HepG2 (cell line): ENCODE measurements around the gene ARHGAP26. TPM values are rescaled to one million over a fixed set of nuclear protein-coding genes. Genes with fewer than 3 reads are reported as not detected.

Source experiments
- GABPA ChIP-seq, 2 experiments: IDR thresholded peaks; 2 replicates each; pipeline ENCODE4 v1.6.1; 2011 to 2016; ENCODE audit warnings: low read depth in 2 of 2, low read length in 1 of 2, missing biosample characterization in 1 of 2, missing genetic modification characterization in 1 of 2
- GATAD1 ChIP-seq: IDR thresholded peaks from 2 replicates; pipeline ENCODE4 v1.6.1; 2016; ENCODE audit warnings: missing genetic modification reagents, missing compliant biosample characterization
- IRF2 ChIP-seq: IDR thresholded peaks from 2 replicates; pipeline ENCODE4 v1.6.1; 2018; ENCODE audit warnings: missing genetic modification reagents, missing compliant biosample characterization
- MXI1 ChIP-seq: IDR thresholded peaks from 3 replicates; pipeline ENCODE4 v1.6.1; 2012; ENCODE audit warnings: low read depth, low read length, inconsistent platforms, borderline replicate concordance
- NR2F2 ChIP-seq: IDR thresholded peaks from 2 replicates; pipeline ENCODE4 v1.6.1; 2012; ENCODE audit warnings: low read depth, inconsistent platforms, borderline replicate concordance
- RBFOX2 ChIP-seq: fragments of 200-400 bp; formaldehyde crosslinking; IDR thresholded peaks from 2 replicates; pipeline ENCODE4 v1.6.1; 2017; ENCODE audit warnings: low read depth, mild to moderate bottlenecking, low read length
- RNF2 ChIP-seq: fragments of 450-650 bp; conservative IDR thresholded peaks from 2 replicates; pipeline ENCODE4 v1.6.1; 2016; ENCODE audit warnings: low read depth
- SIX4 ChIP-seq: sonication (generic); formaldehyde crosslinking; IDR thresholded peaks from 2 replicates; pipeline ENCODE4 v1.4.0; 2020; ENCODE audit warnings: missing genetic modification reagents
- SMAD3 ChIP-seq: sonication (generic); formaldehyde crosslinking; IDR thresholded peaks from 2 replicates; pipeline ENCODE4 v1.4.0; 2020; ENCODE audit warnings: missing genetic modification reagents
- SMARCE1 ChIP-seq: fragments of 450-650 bp; IDR thresholded peaks from 2 replicates; pipeline ENCODE4 v1.6.1; 2017; ENCODE audit warnings: borderline replicate concordance
- SMYD3 ChIP-seq: sonication (generic); formaldehyde crosslinking; IDR thresholded peaks from 2 replicates; pipeline ENCODE4 v1.8.1; 2023; ENCODE audit warnings: mild to moderate bottlenecking, missing genetic modification reagents
- SOX13 ChIP-seq, 3 experiments: fragments of 450-650 bp in 1 of 3; sonication (generic) in 1 of 3; formaldehyde crosslinking in 1 of 3; IDR thresholded peaks in 2 of 3; conservative IDR thresholded peaks in 1 of 3; 2 replicates each; pipeline versions ENCODE4 v1.5.0 to v1.6.1; 2016 to 2020; ENCODE audit warnings: antibody characterized with exemption in 1 of 3, mild to moderate bottlenecking in 1 of 3, missing compliant biosample characterization in 1 of 3, missing genetic modification reagents in 1 of 3, moderate library complexity in 1 of 3
- ZNF234 ChIP-seq: sonication (generic); formaldehyde crosslinking; conservative IDR thresholded peaks from 2 replicates; pipeline ENCODE4 v1.5.1; 2020; ENCODE audit warnings: mild to moderate bottlenecking, missing genetic modification reagents
- polyA plus RNA-seq, 8 experiments: library from polyadenylated mRNA; depleted of rRNA in 3 of 8; stranded (reverse) in 7 of 8; unstranded in 1 of 8; fragments of >200 nt; fragmentation: Illumina TruSeq in 4 of 8; extraction: Trizol in 4 of 8; gene quantifications; 2 replicates each; pipeline versions ENCODE4 v1.2.1 to v1.2.3, GENCODE V29; 2011 to 2016; ENCODE audit warnings: low read depth in 4 of 8, missing spikeins in 1 of 8, mixed read lengths in 1 of 8; ENCODE audit not compliant: insufficient read depth in 1 of 8
- total RNA-seq, 5 experiments: library from RNA; depleted of rRNA; stranded (reverse); fragments of >200 nt; fragmentation: Illumina TruSeq; extraction: Trizol; gene quantifications; 2 replicates each; pipeline ENCODE4 v1.2.3, GENCODE V29; 2016; ENCODE audit warnings: low read depth in 1 of 5
- TF ChIP-seq, protein P1 (sequence below), 2 experiments: IDR thresholded peaks; 2 replicates each; pipeline ENCODE4 v1.6.1; 2011 to 2012; ENCODE audit warnings: low read length in 2 of 2, borderline replicate concordance in 1 of 2, low read depth in 1 of 2, mild to moderate bottlenecking in 1 of 2, moderate library complexity in 1 of 2
- TF ChIP-seq, protein P2 (sequence below): sonication (generic); formaldehyde crosslinking; IDR thresholded peaks from 2 replicates; pipeline ENCODE4 v1.4.0; 2020; ENCODE audit warnings: missing genetic modification reagents, borderline replicate concordance
- TF ChIP-seq, protein P3 (sequence below): sonication (generic); formaldehyde crosslinking; IDR thresholded peaks from 2 replicates; pipeline ENCODE4 v1.8.1; 2023; ENCODE audit warnings: mild to moderate bottlenecking, inconsistent platforms, moderate library complexity, missing genetic modification reagents, borderline replicate concordance
- TF ChIP-seq, protein P4 (sequence below): sonication (generic); formaldehyde crosslinking; IDR thresholded peaks from 2 replicates; pipeline ENCODE4 v1.4.0; 2020; ENCODE audit warnings: missing genetic modification reagents
- TF ChIP-seq, protein P5 (sequence below): fragments of 450-650 bp; IDR thresholded peaks from 2 replicates; pipeline ENCODE4 v1.6.1; 2017

Gene ARHGAP26
- total and polyA plus RNA-seq, 2 of the 13 experiments (the other 11 are each of a cell fraction or from before 2014, with no cell fraction given): 9.6 to 18.2 TPM

DNA sequence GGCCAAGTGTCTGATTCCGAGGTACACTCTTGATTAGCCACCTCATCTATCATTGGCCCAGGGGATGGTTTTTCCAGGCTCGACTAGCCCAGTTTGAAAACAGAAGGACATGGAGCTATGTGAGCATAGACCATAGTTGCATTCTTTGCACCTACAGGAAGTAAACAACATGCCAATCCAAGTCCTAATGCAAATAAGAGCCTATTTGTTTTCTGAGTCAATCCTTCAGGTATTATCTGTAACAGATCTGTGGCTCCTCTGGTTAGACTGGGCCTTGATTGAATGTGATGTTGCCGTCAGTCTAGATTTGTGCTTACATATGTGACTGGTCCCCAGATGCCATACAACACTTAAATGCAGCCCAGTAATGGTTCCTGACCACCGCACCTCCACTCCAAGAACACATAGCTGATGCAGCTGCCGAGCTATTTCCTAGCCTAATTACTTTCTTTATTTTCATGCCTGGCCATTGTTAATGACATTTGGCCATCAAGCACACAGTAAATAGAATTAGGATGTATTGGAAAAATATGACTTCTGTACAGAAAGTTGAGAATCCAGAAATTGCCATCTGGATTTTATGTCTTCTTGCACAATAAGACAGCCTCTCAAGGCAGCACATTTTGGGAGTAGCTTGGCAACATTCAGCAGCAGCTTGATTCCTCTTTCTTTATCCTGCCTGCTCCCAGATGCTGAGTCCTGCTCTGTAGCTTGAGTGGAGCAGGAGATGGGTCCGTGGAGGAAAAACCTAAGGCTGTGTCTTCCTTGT is 29.5 kb upstream of the ARHGAP26 start (continued):
- TF ChIP-seq, protein P1, sequence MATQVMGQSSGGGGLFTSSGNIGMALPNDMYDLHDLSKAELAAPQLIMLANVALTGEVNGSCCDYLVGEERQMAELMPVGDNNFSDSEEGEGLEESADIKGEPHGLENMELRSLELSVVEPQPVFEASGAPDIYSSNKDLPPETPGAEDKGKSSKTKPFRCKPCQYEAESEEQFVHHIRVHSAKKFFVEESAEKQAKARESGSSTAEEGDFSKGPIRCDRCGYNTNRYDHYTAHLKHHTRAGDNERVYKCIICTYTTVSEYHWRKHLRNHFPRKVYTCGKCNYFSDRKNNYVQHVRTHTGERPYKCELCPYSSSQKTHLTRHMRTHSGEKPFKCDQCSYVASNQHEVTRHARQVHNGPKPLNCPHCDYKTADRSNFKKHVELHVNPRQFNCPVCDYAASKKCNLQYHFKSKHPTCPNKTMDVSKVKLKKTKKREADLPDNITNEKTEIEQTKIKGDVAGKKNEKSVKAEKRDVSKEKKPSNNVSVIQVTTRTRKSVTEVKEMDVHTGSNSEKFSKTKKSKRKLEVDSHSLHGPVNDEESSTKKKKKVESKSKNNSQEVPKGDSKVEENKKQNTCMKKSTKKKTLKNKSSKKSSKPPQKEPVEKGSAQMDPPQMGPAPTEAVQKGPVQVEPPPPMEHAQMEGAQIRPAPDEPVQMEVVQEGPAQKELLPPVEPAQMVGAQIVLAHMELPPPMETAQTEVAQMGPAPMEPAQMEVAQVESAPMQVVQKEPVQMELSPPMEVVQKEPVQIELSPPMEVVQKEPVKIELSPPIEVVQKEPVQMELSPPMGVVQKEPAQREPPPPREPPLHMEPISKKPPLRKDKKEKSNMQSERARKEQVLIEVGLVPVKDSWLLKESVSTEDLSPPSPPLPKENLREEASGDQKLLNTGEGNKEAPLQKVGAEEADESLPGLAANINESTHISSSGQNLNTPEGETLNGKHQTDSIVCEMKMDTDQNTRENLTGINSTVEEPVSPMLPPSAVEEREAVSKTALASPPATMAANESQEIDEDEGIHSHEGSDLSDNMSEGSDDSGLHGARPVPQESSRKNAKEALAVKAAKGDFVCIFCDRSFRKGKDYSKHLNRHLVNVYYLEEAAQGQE (IDR thresholded peaks at IDR 0.05; ENCODE audit: borderline replicate concordance in 1 of 2, low read depth in 1 of 2, low read length in 2 of 2): peak in 1 of 2 experiments; percentile 77; a peak in 1 of 4 replicates
- TF ChIP-seq SMAD3 (peak; percentile 92), RNF2 (peak; percentile 46; the same call in 1 of the 2 replicates), GABPA (IDR thresholded peaks at IDR 0.05; ENCODE audit: low read depth, low read length) (no peak), GABPA (CRISPR knock-in tag; IDR thresholded peaks at IDR 0.05; ENCODE audit: low read depth) (peak; percentile 68; the same call in 1 of the 2 replicates), SIX4 (CRISPR knock-in tag) (0 out of 2 replicates have a peak, but pooled peaks have one; percentile 30), MXI1 (peak; percentile 15; the same call in 1 of the 3 replicates), NR2F2 (no peak; the same call in 1 of the 2 replicates), GATAD1 (CRISPR knock-in tag) (peak; percentile 43; the same call in 1 of the 2 replicates), IRF2 (CRISPR knock-in tag) (peak; percentile 61), SMARCE1 (peak; percentile 94), SMYD3 (CRISPR knock-in tag) (0 out of 2 replicates have a peak, but pooled peaks have one; percentile 30), ZNF234 (no peak), SOX13 (IDR thresholded peaks at IDR 0.05) (0 out of 2 replicates have a peak, but pooled peaks have one; percentile 61), SOX13 (CRISPR knock-in tag; conservative IDR thresholded peaks at IDR 0.05 in 1 of 2, IDR thresholded peaks at IDR 0.05 in 1 of 2) (peak in 1 of 2 experiments; percentile 90; a peak in 2 of 4 replicates), RBFOX2 (no peak)
- TF ChIP-seq, protein P2, sequence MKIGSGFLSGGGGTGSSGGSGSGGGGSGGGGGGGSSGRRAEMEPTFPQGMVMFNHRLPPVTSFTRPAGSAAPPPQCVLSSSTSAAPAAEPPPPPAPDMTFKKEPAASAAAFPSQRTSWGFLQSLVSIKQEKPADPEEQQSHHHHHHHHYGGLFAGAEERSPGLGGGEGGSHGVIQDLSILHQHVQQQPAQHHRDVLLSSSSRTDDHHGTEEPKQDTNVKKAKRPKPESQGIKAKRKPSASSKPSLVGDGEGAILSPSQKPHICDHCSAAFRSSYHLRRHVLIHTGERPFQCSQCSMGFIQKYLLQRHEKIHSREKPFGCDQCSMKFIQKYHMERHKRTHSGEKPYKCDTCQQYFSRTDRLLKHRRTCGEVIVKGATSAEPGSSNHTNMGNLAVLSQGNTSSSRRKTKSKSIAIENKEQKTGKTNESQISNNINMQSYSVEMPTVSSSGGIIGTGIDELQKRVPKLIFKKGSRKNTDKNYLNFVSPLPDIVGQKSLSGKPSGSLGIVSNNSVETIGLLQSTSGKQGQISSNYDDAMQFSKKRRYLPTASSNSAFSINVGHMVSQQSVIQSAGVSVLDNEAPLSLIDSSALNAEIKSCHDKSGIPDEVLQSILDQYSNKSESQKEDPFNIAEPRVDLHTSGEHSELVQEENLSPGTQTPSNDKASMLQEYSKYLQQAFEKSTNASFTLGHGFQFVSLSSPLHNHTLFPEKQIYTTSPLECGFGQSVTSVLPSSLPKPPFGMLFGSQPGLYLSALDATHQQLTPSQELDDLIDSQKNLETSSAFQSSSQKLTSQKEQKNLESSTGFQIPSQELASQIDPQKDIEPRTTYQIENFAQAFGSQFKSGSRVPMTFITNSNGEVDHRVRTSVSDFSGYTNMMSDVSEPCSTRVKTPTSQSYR: peak; percentile 37; the same call in 1 of the 2 replicates
- TF ChIP-seq, protein P3, sequence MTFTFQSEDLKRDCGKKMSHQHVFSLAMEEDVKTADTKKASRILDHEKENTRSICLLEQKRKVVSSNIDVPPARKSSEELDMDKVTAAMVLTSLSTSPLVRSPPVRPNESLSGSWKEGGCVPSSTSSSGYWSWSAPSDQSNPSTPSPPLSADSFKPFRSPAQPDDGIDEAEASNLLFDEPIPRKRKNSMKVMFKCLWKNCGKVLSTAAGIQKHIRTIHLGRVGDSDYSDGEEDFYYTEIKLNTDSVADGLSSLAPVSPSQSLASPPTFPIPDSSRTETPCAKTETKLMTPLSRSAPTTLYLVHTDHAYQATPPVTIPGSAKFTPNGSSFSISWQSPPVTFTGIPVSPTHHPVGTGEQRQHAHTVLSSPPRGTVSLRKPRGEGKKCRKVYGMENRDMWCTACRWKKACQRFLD (CRISPR knock-in tag): no peak
- TF ChIP-seq, protein P4, sequence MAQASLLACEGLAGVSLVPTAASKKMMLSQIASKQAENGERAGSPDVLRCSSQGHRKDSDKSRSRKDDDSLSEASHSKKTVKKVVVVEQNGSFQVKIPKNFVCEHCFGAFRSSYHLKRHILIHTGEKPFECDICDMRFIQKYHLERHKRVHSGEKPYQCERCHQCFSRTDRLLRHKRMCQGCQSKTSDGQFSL (CRISPR knock-in tag): no peak
- TF ChIP-seq, protein P5, sequence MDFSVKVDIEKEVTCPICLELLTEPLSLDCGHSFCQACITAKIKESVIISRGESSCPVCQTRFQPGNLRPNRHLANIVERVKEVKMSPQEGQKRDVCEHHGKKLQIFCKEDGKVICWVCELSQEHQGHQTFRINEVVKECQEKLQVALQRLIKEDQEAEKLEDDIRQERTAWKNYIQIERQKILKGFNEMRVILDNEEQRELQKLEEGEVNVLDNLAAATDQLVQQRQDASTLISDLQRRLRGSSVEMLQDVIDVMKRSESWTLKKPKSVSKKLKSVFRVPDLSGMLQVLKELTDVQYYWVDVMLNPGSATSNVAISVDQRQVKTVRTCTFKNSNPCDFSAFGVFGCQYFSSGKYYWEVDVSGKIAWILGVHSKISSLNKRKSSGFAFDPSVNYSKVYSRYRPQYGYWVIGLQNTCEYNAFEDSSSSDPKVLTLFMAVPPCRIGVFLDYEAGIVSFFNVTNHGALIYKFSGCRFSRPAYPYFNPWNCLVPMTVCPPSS: no peak
